ENCODE data around the gene ACSL1. TPM values are rescaled to one million over a fixed set of nuclear protein-coding genes. Genes with fewer than 3 reads are reported as not detected.
A peak's percentile ranks its signal among the peaks of the same experiment; 100 is the strongest.
"Not testable (repeated sequence)": the region's sequence is repeated elsewhere in the genome, so short reads cannot be mapped to it uniquely, and the experiment has no call there.

The ACSL1 gene
- total RNA-seq, 2 donors from 2014 or later, result 23.3 to 80.4 TPM

DNA sequence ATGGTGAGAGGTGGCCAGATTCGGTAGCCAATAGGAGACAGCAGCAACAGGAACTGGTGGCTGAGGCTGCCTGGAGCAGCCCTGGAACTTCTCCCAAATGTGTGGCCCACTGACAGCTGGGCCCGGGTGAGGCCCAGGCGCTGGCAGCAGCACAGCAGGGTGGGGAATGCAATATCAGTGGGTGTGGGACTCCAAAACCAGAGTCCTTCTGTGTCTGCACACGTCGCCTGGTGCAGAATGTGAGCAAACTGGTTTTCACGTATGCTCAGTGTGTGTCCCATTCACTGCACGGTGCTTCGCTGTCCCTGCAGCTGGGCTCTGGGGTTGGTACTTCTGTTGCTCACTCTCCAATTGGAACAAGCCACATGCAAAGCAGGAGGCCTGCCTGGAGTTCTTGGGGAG is 77.5 kb downstream of the ACSL1 start:
- H3K4me3 ChIP-seq, result no peak overlapping the region
- H3K4me1 ChIP-seq, result peaks cover 15% of the 10 kb centered on the region
- H3K9ac ChIP-seq (ENCODE audit: low read depth in 2 of 2, low read length in 2 of 2), result no peak overlapping the region
- TF ChIP-seq, protein P1, sequence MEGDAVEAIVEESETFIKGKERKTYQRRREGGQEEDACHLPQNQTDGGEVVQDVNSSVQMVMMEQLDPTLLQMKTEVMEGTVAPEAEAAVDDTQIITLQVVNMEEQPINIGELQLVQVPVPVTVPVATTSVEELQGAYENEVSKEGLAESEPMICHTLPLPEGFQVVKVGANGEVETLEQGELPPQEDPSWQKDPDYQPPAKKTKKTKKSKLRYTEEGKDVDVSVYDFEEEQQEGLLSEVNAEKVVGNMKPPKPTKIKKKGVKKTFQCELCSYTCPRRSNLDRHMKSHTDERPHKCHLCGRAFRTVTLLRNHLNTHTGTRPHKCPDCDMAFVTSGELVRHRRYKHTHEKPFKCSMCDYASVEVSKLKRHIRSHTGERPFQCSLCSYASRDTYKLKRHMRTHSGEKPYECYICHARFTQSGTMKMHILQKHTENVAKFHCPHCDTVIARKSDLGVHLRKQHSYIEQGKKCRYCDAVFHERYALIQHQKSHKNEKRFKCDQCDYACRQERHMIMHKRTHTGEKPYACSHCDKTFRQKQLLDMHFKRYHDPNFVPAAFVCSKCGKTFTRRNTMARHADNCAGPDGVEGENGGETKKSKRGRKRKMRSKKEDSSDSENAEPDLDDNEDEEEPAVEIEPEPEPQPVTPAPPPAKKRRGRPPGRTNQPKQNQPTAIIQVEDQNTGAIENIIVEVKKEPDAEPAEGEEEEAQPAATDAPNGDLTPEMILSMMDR (IDR thresholded peaks at IDR 0.05), result no peak
- H3K27ac ChIP-seq, result no peak overlapping the region
- H3K27me3 ChIP-seq, result no peaks in the 10 kb centered on the region
- peak; percentile 45 for DNase-seq
- no peaks in the 10 kb centered on the region for H3K9me3 ChIP-seq
- H3K36me3 ChIP-seq, result no peaks in the 10 kb centered on the region
- intact Hi-C loops (cut with DNase I), result loop anchor here (5.0 kb wide), 1 partner anchor 239 kb away; no protein-coding TSS in a partner anchor

DNA sequence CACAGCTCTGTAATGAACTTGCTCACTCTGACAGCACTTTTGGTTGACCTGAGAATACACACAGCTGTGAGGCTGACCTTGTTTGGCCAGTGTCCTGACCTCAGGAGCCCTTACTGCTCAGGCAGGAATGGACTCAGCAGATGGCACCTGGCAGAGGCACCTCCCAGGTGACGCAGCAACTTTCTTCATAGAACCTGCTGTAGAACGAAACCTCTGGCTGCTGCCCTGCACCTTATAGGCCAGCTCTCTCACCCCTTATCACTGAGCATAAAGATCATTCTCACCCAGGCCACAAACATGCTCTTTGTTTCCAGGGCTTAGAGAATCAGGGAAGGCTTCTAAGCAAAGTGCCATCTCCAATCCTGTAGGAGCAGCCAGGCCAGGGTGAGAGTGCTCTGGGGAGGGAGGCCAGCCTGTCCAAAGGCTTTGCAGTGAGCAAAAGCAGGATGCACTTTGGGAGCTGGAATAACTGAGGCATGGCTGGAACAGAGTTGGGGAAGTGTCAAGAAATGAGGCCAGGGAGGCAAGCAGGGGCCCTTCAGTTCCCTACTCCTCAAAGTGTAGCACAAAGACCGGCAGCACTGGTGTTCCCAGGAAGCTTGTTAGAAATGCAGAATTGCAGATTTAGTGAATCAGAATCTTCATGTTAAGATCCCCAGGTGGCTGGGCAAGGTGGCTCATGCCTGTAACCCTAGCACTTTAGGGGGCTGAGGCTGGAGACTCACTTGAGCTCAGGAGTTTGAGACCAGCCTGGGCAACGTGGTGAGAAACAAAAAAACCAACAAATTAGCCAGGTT is 78.5 kb downstream of the ACSL1 start:
- no peaks in the 10 kb centered on the region for H3K27me3 ChIP-seq
- DNase-seq, result peak; percentile 76
- H3K36me3 ChIP-seq, result no peaks in the 10 kb centered on the region
- H3K9me3 ChIP-seq, result no peaks in the 10 kb centered on the region
- peak overlapping the region; percentile 72 for H3K27ac ChIP-seq
- intact Hi-C loops (cut with DNase I), result loop anchor here (5.0 kb wide), 1 partner anchor 240 kb away; no protein-coding TSS in a partner anchor
- peaks cover 15% of the 10 kb centered on the region for H3K4me1 ChIP-seq
- no peak overlapping the region for H3K4me3 ChIP-seq
- TF ChIP-seq, protein P1 (IDR thresholded peaks at IDR 0.05), result no peak
- peak overlapping the region in 1 of 2 donors; percentile 4 for H3K9ac ChIP-seq (ENCODE audit: low read depth in 2 of 2, low read length in 2 of 2)

DNA sequence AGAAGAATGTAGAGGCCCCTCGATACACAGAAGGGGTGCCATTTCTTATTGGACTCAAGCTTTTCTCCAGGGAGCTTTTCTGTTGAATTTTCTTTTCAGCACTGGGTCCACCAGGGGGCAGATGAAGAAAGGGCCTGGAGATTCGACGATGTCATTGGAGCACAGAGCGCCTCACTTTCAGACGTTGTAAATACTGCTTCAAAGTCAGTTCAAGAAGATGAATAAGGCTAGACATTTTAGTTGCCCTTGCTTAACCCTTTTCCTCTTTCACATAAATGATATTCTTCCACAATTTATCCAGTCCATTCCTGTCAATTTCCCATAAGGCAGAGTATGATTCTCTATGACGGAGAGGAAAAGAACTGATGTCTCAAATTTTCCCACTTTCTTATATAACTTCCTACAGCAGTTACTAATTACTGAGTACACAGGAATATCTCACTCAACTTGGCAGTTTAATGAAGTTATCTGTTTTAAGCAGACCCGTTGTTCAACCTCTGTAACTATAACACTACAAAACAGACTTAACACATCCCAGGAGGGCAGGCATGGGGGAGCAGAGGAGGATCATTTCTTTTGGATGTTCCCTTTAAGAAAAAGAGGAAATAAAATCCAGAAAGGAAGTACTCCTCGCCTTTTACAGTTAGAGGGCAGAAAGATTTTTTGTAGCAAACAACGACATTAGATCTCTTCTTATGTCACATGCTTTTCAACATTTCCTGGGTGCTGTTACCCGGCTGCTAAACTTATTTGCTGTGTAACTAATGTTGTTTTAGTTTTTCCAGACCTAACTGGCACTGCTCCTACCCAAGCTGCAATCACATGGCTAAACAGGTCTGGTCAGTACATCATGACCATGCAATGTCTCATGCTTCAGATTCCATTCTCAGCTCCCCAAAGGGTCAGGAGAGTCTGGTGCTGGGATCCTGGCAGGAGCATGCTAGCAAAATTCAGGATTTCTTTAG is 79.7 kb downstream of the ACSL1 start:
- peaks cover 15% of the 10 kb centered on the region for H3K4me1 ChIP-seq
- peak overlapping the region; percentile 72 for H3K27ac ChIP-seq
- H3K4me3 ChIP-seq, result no peak overlapping the region
- H3K9ac ChIP-seq (ENCODE audit: low read depth in 2 of 2, low read length in 2 of 2), result peak overlapping the region in 1 of 2 donors; percentile 4
- peak; percentile 85 for DNase-seq
- no peaks in the 10 kb centered on the region for H3K27me3 ChIP-seq
- TF ChIP-seq, protein P1 (IDR thresholded peaks at IDR 0.05), result peak; percentile 81
- H3K36me3 ChIP-seq, result no peaks in the 10 kb centered on the region
- intact Hi-C loops (cut with DNase I), result loop anchor here (5.0 kb wide), 1 partner anchor 241 kb away; no protein-coding TSS in a partner anchor
- H3K9me3 ChIP-seq, result no peaks in the 10 kb centered on the region

- TF ChIP-seq, protein P1 (IDR thresholded peaks at IDR 0.05), result no peak
- intact Hi-C loops (cut with DNase I), result no loop called here
- H3K4me1 ChIP-seq, result peaks cover 15% of the 10 kb centered on the region
- no peaks in the 10 kb centered on the region for H3K36me3 ChIP-seq
- H3K9me3 ChIP-seq, result no peaks in the 10 kb centered on the region
- DNase-seq, result no peak
- H3K9ac ChIP-seq (ENCODE audit: low read depth in 2 of 2, low read length in 2 of 2), result no peak overlapping the region
- no peaks in the 10 kb centered on the region for H3K27me3 ChIP-seq
- no peak overlapping the region for H3K27ac ChIP-seq
- no peak overlapping the region for H3K4me3 ChIP-seq
Observed at GRCh38 chr4:184744236-184744635, 81.5 kb downstream of the ACSL1 start.

DNA sequence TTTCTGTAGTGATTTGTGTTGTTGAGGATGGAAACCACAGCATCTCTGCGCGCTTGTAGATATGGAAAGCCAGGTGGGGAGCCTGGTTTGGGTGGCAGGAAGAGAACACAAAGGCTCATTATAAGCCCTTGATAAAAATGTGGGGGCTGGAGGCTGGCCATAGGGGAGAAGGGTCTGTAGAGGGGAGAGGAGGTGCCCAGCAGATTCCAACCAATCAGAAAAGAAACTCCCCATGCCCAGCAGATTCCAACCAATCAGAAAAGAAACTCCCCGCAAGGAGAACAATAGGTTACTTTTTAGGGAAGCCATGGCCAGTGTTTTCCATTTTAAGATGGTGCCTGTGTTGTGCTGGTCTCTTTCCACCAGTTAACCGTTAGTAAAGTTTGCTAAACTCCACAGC is 82.1 kb downstream of the ACSL1 start:
- H3K9ac ChIP-seq (ENCODE audit: low read depth in 2 of 2, low read length in 2 of 2), result no peak overlapping the region
- no peak for DNase-seq
- H3K4me1 ChIP-seq, result peaks cover 15% of the 10 kb centered on the region
- H3K4me3 ChIP-seq, result no peak overlapping the region
- TF ChIP-seq, protein P1 (IDR thresholded peaks at IDR 0.05), result no peak
- H3K27me3 ChIP-seq, result no peaks in the 10 kb centered on the region
- H3K36me3 ChIP-seq, result no peaks in the 10 kb centered on the region
- no peak overlapping the region for H3K27ac ChIP-seq
- intact Hi-C loops (cut with DNase I), result no loop called here
- H3K9me3 ChIP-seq, result no peaks in the 10 kb centered on the region

DNA sequence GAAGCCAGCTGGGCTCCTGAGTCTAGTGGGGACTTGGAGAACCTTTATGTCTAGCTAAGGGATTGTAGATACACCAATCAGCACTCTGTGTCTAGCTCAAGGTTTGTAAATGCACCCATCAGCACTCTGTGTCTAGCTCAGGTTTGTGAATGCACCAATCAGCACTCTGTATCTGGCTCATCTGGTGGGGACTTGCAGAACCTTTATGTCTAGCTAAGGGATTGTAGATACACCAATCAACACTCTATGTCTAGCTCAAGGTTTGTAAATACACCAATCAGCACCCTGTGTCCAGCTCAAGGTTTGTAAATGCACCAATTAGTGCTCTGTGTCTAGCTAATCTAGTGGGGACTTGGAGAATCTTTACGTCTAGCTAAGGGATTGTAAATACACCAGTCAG is 84.1 kb downstream of the ACSL1 start:
- H3K27me3 ChIP-seq; H3K27ac ChIP-seq; H3K4me1 ChIP-seq; intact Hi-C loops (cut with DNase I); H3K9ac ChIP-seq (ENCODE audit: low read depth in 2 of 2, low read length in 2 of 2); H3K4me3 ChIP-seq; DNase-seq; H3K9me3 ChIP-seq; H3K36me3 ChIP-seq: not testable (repeated sequence)
